Activated CD4-positive, alpha-beta T cell treated with anti-CD3 and anti-CD28 coated beads for 36 hours (primary cell): Measurements from ENCODE around the gene KIN. TPM values are rescaled to one million over a fixed set of nuclear protein-coding genes. Genes with fewer than 3 reads are reported as not detected.

Experiments
- ATAC-seq: fragments of 200-7000 bp; cut with Tn5 transposase; one replicate; pipeline ENCODE4 v1.10.0; 2021; ENCODE audit warnings: mild to moderate bottlenecking, moderate library complexity
- CTCF ChIA-PET: fragments of 350-600 bp; sonication (Branson Sonifier 250); formaldehyde crosslinking; loops from one replicate; lab custom pipeline; 2021; ENCODE audit warnings: antibody characterized with exemption; lab: Charles Lee
- POLR2A ChIA-PET: fragments of 350-600 bp; sonication (Branson Sonifier 250); formaldehyde crosslinking; loops from one replicate; lab custom pipeline; 2021; ENCODE audit warnings: antibody characterized with exemption, inconsistent platforms; lab: Charles Lee
- DNase-seq: peaks from one replicate; pipeline ENCODE4 v3.0.0-alpha.2; 2020
- H3K27ac Mint-ChIP-seq: one replicate; pipeline ENCODE4 v1.8.0; 2021; ENCODE audit warnings: mixed read lengths
- H3K27me3 Mint-ChIP-seq: one replicate; pipeline ENCODE4 v1.8.0; 2021; ENCODE audit warnings: mixed read lengths
- H3K36me3 Mint-ChIP-seq: one replicate; pipeline ENCODE4 v1.8.0; 2021; ENCODE audit warnings: low read depth, mixed read lengths
- H3K4me1 Mint-ChIP-seq: one replicate; pipeline ENCODE4 v1.8.0; 2021; ENCODE audit warnings: mixed read lengths
- H3K4me3 Mint-ChIP-seq: one replicate; pipeline ENCODE4 v1.8.0; 2021; ENCODE audit warnings: mild to moderate bottlenecking, moderate library complexity, mixed read lengths
- H3K9me3 Mint-ChIP-seq: one replicate; pipeline ENCODE4 v1.8.0; 2021; ENCODE audit warnings: low read depth, mixed read lengths
- intact Hi-C, 2 experiments: fragments of 100-400 bp; cut with DNase I in 1 of 2; cut with micrococcal nuclease in 1 of 2; formaldehyde crosslinking; loops; one replicate each; pipeline versions ENCODE4 v1.14.2 to v1.15.1; 2022 to 2024; cut with DNase I, micrococcal nuclease
- total RNA-seq, 2 experiments: library from RNA; stranded (reverse); gene quantifications; one replicate each; pipeline ENCODE4 v1.2.3, GENCODE V29; 2021

Gene KIN
- total RNA-seq, 2 experiments from 2014 or later: 15.0 to 15.1 TPM

DNA sequence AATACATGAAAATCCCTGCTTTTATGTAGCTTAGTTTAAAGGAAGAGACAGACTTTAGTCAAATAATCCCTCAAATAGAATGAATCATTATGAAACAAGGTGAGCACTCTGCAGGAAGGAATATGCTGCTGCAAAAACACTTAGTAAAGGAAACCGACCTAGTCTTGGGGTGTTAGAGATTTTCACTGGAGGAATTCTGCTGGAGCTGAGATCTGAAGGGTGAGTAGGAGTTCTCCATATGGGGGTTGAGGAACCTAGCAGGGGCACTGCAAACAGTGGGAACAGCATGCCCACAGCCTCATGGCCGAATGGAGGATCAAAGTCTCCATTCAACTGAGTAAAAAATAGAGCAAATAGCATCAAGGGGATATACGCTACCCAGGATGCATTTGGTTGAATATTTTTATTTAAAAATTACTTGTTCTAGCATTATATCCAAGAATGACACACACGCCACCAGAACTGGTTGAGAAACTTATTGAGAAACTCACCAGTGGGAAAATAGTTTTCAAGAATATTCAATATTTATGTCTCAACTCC is 81.2 kb downstream of the KIN start:
- Mint-ChIP-seq H3K9me3 (no peaks in the 10 kb centered on the region), H3K27me3 (peaks cover 11% of the 10 kb centered on the region), H3K27ac (no peak overlapping the region), H3K4me1 (no peaks in the 10 kb centered on the region), H3K4me3 (no peak overlapping the region), H3K36me3 (no peaks in the 10 kb centered on the region)
- ChIA-PET POLR2A (no interaction called here), CTCF (interaction anchor here (1.3 to 1.8 kb wide), 2 partner anchors 20 to 181 kb away, joined by 4 to 5 read pairs; no protein-coding TSS in a partner anchor)
- DNase-seq (no peak), ATAC-seq (no peak)
- intact Hi-C loops: no loop called here

DNA sequence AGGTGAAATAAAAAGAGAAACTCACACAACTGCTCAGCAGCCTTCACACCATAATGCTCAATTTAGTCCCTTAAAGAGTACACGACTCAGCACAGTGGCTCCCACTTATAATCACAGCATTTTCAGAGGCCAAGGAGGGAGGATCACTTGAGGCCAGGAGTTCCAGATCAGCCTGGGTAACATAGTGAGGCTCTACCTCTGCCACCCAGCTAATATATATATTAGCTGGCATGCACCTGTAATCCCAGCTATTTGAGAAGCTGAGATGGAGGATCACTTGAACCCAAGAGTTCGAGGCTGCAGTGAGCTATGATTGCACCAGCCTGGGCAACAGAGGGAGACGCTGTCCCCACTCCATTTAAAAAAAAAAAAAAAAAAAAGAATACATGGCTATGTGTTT is 82.5 kb downstream of the KIN start:
- ATAC-seq (no peak), DNase-seq (no peak)
- ChIA-PET CTCF (no interaction called here), POLR2A (no interaction called here)
- no peaks in the 10 kb centered on the region for H3K9me3 Mint-ChIP-seq
- H3K27me3 Mint-ChIP-seq: peaks cover 16% of the 10 kb centered on the region
- H3K27ac Mint-ChIP-seq: no peak overlapping the region
- H3K4me3 Mint-ChIP-seq: no peak overlapping the region
- no peaks in the 10 kb centered on the region for H3K4me1 Mint-ChIP-seq
- no peaks in the 10 kb centered on the region for H3K36me3 Mint-ChIP-seq
- intact Hi-C loops: no loop called here

DNA sequence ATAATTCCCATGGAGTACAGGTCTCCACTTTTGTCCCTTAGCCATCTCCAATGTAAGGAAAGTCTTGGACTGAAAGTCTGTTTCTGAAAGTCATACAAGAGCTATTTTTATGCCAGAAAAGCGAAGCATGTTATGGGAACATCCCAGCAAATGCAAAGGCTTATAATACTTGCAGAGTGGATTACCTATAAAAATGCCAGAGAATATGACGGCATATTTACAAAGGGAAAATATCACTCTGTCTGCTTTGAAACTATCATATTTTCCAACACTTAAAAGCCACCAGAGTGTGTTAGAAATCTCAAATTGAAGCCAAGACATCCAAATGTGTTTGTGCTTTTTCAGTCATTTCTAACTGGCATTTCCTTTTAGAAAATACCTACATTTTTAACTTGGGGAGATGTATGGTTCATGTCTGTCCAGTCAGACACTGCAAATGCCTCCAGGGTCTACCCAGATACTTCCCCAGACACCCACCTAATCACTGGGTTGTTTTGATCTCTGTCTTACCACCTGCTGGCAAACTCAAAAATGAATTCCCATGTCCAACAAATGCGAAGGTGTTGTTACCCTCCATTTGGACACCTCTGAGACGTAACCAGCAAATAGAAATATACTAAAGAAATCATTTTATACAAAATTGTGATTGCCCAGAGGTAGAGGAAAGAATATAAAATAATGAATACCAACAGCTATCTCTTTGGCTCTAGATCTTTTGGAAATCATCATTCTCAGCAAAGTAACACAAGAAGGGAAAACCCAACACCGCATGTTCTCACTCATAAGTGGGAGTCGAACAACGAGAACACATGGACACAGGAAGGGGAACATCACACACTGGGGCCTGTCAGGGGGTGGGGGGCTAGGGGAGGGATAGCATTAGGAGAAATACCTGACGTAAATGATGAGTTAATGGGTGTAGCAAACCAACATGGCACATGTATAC is 83.4 kb downstream of the KIN start:
- ATAC-seq: no peak
- no peak overlapping the region for H3K27ac Mint-ChIP-seq
- DNase-seq: no peak
- peaks cover 16% of the 10 kb centered on the region for H3K27me3 Mint-ChIP-seq
- H3K4me3 Mint-ChIP-seq: no peak overlapping the region
- POLR2A ChIA-PET: no interaction called here
- H3K36me3 Mint-ChIP-seq: no peaks in the 10 kb centered on the region
- H3K4me1 Mint-ChIP-seq: no peaks in the 10 kb centered on the region
- CTCF ChIA-PET: interaction anchor here (1.2 kb wide), 1 partner anchor 19 kb away, joined by 3 read pairs; no protein-coding TSS in a partner anchor
- intact Hi-C loops: no loop called here
- no peaks in the 10 kb centered on the region for H3K9me3 Mint-ChIP-seq

DNA sequence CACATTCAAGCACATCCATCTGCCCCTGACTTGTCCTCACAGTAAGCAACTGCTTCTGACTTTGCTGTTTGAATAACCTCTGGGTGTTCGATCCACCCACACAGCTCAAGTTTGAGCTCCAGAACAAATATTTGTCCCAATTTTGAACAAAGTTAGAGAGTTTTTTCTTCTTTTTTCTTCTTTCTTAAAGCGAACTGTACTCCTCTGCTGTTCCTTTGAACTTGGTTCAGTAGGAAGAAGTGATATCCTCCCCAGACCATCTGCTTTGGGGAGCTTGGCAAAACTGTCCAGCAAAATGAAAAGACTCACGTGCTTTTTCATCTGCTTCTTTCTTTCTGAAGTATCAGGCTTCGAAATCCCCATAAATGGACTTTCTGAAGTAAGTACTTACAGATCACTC is 84.7 kb downstream of the KIN start, which contains the start of gene ITIH2:
Gene ITIH2, plus strand, starts transcription at position 177 of the 400 bp plus-strand sequence. Its CDS starts 119 bp downstream, at position 296.
- POLR2A ChIA-PET: no interaction called here

DNA sequence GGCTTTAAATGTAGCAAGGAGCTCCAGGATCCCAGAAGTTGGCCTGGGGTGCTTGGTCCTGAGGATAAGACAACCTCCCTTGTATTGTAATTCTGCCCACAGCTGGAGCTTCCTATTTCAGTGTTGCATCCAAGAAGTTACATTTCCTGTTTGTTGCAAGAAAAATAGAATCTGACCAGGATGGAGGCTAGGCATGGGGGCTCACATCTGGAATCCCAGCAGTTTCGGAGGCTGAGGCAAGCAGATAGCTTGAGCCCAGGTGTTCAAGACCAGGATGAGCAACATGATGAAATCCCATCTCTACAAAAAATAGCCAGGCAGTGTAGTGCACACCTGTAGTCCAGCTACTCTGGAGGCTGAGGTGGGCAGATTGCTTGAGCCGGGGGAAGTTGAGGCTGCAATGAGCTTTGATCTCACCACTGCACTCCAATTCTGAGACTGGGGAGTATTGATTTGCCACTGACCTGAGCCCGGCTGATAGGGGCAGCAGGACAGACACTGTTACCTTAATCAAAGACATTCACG is 85.4 kb downstream of the KIN start:
- ChIA-PET POLR2A (no interaction called here), CTCF (interaction anchor here (0.6 kb wide), 1 partner anchor 12 kb away, joined by 3 read pairs; no protein-coding TSS in a partner anchor)
- Mint-ChIP-seq H3K36me3 (no peaks in the 10 kb centered on the region), H3K9me3 (no peaks in the 10 kb centered on the region), H3K27me3 (peaks cover 16% of the 10 kb centered on the region), H3K4me3 (no peak overlapping the region), H3K27ac (no peak overlapping the region), H3K4me1 (no peaks in the 10 kb centered on the region)
- DNase-seq (no peak), ATAC-seq (no peak)
- intact Hi-C loops: no loop called here

More for the DNA sequence above, 84.7 kb downstream of the KIN start, which contains the start of gene ITIH2:
- CTCF ChIA-PET: interaction anchor here (1.2 kb wide), 1 partner anchor 18 kb away, joined by 3 read pairs; no protein-coding TSS in a partner anchor
- Mint-ChIP-seq H3K36me3 (no peaks in the 10 kb centered on the region), H3K4me1 (no peaks in the 10 kb centered on the region), H3K27ac (no peak within 1 kb of the TSS), H3K4me3 (no peak within 1 kb of the TSS), H3K27me3 (peaks cover 16% of the 10 kb centered on the region), H3K9me3 (no peaks in the 10 kb centered on the region)
- no peak for ATAC-seq
- no peak for DNase-seq
- intact Hi-C loops: no loop called here

DNA sequence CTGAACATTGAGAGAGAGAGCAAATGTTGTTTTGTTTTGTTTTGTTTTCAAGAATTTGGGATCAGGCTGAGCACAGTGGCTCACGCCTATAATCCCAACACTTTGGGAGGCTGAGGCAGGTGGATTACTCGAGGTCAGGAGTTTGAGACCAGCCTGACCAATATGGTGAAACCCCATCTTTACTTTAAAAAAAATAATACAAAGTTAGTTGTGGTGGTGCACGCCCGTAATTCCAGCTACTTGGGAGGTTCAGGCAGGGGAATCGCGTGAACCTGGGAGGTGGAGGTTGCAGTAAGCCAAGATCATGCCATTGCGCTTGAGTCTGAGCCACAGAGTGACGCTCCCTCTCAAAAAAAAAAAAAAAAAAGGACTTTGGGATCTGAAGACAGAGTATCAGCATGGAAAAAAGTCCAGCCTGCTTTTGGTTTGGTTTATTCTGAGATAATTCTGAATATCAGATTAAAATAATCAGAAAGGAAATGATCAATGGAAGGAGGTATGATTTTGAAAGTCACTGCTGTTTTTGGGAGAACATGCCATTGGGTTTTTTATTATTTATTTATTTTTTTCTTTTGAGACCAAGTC is 86.5 kb downstream of the KIN start:
- no peak for DNase-seq

More for the DNA sequence above, 86.5 kb downstream of the KIN start:
- H3K27me3 Mint-ChIP-seq: peaks cover 13% of the 10 kb centered on the region
- no peaks in the 10 kb centered on the region for H3K36me3 Mint-ChIP-seq
- no peaks in the 10 kb centered on the region for H3K4me1 Mint-ChIP-seq
- no peak for ATAC-seq
- intact Hi-C loops: no loop called here
- H3K27ac Mint-ChIP-seq: no peak overlapping the region
- no peak overlapping the region for H3K4me3 Mint-ChIP-seq
- CTCF ChIA-PET: interaction anchor here (1.2 kb wide), 1 partner anchor 14 kb away, joined by 3 read pairs; no protein-coding TSS in a partner anchor
- no peaks in the 10 kb centered on the region for H3K9me3 Mint-ChIP-seq
- POLR2A ChIA-PET: no interaction called here

Other genes with a start within 250 kb of the KIN start
- gene ITIH5, start 121.0 kb downstream of the KIN start, total RNA-seq: not detected
- gene ITIH2, start 84.7 kb downstream of the KIN start, total RNA-seq: not detected
- 100 to 1,000 TPM; 317 to 396 TPM for gene ATP5F1C, start 184 bp upstream of the KIN start, total RNA-seq
- 10 to 100 TPM; 12.2 to 17.7 TPM for gene TAF3, start 30.5 kb upstream of the KIN start, total RNA-seq